ENCODE data around the gene SLC16A11.

GRCh38 chr17:7005716-7006115 is 38.2 kb downstream of the SLC16A11 start:
- TF ChIP-seq ESRRA (CRISPR knock-in tag; IDR thresholded peaks at IDR 0.05; ENCODE audit: borderline replicate concordance) (no peak), E2F1 (CRISPR knock-in tag; IDR thresholded peaks at IDR 0.05) (no peak), TP53 (CRISPR knock-in tag; IDR thresholded peaks at IDR 0.05) (no peak), CREM (CRISPR knock-in tag; IDR thresholded peaks at IDR 0.05) (no peak), CREB1 (CRISPR knock-in tag; IDR thresholded peaks at IDR 0.05) (no peak), IRF1 (CRISPR knock-in tag; IDR thresholded peaks at IDR 0.05) (no peak)
- TF ChIP-seq, protein P1, sequence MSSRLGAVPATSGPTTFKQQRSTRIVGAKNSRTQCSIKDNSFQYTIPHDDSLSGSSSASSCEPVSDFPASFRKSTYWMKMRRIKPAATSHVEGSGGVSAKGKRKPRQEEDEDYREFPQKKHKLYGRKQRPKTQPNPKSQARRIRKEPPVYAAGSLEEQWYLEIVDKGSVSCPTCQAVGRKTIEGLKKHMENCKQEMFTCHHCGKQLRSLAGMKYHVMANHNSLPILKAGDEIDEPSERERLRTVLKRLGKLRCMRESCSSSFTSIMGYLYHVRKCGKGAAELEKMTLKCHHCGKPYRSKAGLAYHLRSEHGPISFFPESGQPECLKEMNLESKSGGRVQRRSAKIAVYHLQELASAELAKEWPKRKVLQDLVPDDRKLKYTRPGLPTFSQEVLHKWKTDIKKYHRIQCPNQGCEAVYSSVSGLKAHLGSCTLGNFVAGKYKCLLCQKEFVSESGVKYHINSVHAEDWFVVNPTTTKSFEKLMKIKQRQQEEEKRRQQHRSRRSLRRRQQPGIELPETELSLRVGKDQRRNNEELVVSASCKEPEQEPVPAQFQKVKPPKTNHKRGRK (CRISPR knock-in tag; IDR thresholded peaks at IDR 0.05; ENCODE audit: borderline replicate concordance), result no peak
- TF ChIP-seq, protein P2, sequence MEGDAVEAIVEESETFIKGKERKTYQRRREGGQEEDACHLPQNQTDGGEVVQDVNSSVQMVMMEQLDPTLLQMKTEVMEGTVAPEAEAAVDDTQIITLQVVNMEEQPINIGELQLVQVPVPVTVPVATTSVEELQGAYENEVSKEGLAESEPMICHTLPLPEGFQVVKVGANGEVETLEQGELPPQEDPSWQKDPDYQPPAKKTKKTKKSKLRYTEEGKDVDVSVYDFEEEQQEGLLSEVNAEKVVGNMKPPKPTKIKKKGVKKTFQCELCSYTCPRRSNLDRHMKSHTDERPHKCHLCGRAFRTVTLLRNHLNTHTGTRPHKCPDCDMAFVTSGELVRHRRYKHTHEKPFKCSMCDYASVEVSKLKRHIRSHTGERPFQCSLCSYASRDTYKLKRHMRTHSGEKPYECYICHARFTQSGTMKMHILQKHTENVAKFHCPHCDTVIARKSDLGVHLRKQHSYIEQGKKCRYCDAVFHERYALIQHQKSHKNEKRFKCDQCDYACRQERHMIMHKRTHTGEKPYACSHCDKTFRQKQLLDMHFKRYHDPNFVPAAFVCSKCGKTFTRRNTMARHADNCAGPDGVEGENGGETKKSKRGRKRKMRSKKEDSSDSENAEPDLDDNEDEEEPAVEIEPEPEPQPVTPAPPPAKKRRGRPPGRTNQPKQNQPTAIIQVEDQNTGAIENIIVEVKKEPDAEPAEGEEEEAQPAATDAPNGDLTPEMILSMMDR (IDR thresholded peaks at IDR 0.05), result no peak
